ENCODE data around the gene S100A14. TPM values are rescaled to one million over a fixed set of nuclear protein-coding genes. Genes with fewer than 3 reads are reported as not detected.
"Not testable (repeated sequence)": the region's sequence is repeated elsewhere in the genome, so short reads cannot be mapped to it uniquely, and the experiment has no call there.

Gene S100A14
- total and polyA plus RNA-seq, 2 of the 4 experiments (the other 2 are of a cell fraction) = 0.10 TPM; not detected in 1

GRCh38 chr1:153575497-153575896 lies 40.6 kb downstream of the S100A14 start:
- H4K5ac ChIP-seq (ENCODE audit: low read depth, low read length); H3K36me3 ChIP-seq (ENCODE audit: control insufficient read depth, insufficient read depth, low read length); H4K91ac ChIP-seq (ENCODE audit: insufficient read depth, low read depth, low read length); H3K27me3 ChIP-seq (ENCODE audit: control insufficient read depth, insufficient read depth, low read length); BruUV-seq (replicated peaks); dilution Hi-C loops (cut with HindIII; ENCODE audit: low sequenced_read_pairs, unreplicated experiment); H2BK120ac ChIP-seq (ENCODE audit: low read depth, low read length); H2BK15ac ChIP-seq (ENCODE audit: low read depth, low read length); H3K56ac ChIP-seq (ENCODE audit: extremely low read depth, insufficient read depth, low read length); H3K18ac ChIP-seq (ENCODE audit: low read depth, low read length); H3K9me3 ChIP-seq (ENCODE audit: control insufficient read depth, insufficient read depth, low read length); H4K8ac ChIP-seq (ENCODE audit: low read depth in 2 of 2, low read length in 2 of 2); intact Hi-C loops (cut with micrococcal nuclease); H2AK5ac ChIP-seq (ENCODE audit: low read depth, low read length); H2BK20ac ChIP-seq (ENCODE audit: low read depth, low read length); H2BK5ac ChIP-seq (ENCODE audit: low read depth, low read length, poor library complexity, severe bottlenecking); H2AK9ac ChIP-seq (replicated peaks; ENCODE audit: low read depth, low read length, poor library complexity); H3K4me3 ChIP-seq (ENCODE audit: insufficient read depth, low read depth, low read length); ATAC-seq (ENCODE audit: low read depth); H3K14ac ChIP-seq (replicated peaks; ENCODE audit: low read depth, low read length); H3K27ac ChIP-seq (ENCODE audit: insufficient read depth, low read length); POLR2A ChIA-PET (ENCODE audit: unreplicated experiment); H3K4ac ChIP-seq (ENCODE audit: low read depth, low read length); H2AFZ ChIP-seq (replicated peaks; ENCODE audit: low read length, poor library complexity); DNase-seq; H3K79me1 ChIP-seq (ENCODE audit: low read depth in 1 of 2, low read length in 2 of 2); H3K4me2 ChIP-seq (ENCODE audit: low read depth, low read length); H3K23ac ChIP-seq (ENCODE audit: low read depth, low read length); in situ Hi-C loops (cut with MboI; ENCODE audit: low sequenced_read_pairs); H3K9ac ChIP-seq (ENCODE audit: low read depth, low read length); H4K20me1 ChIP-seq (ENCODE audit: insufficient read depth, low read length): not testable (repeated sequence)
- H3K9me1 ChIP-seq (ENCODE audit: insufficient read depth, low read length) = peaks cover 11% of the 10 kb centered on the region
- WGBS, 2 experiments (ENCODE audit: extremely low coverage in 2 of 2, insufficient read length in 1 of 2) = no CpG with 5 or more reads among the region's 10 CpGs
- H3K4me1 ChIP-seq (ENCODE audit: control insufficient read depth, insufficient read depth, low read length) = peaks cover 15% of the 10 kb centered on the region
- CTCF ChIA-PET = interaction anchor here (1.0 kb wide), 1 partner anchor 41 kb away, joined by 3 read pairs; the partner anchor contains the start of gene S100A14

DNA sequence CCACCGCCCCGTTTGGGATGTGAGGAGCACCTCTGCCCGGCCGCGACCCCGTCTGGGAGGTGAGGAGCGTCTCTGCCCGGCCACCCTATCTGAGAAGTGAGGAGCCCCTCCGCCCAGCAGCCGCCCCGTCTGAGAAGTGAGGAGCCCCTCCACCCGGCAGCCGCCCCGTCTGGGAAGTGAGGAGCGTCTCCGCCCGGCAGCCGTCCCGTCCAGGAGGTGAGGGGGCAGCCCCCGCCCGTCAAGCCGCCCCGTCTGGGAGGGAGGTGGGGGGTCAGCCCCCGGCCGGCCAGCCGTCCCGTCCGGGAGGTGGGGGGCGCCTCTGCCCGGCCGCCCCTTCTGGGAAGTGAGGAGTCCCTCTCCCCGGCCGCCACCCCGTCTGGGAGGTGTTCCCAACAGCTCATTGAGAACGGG lies 41.0 kb downstream of the S100A14 start:
- H2BK120ac ChIP-seq (ENCODE audit: low read depth, low read length); DNase-seq; CTCF ChIA-PET; H2BK5ac ChIP-seq (ENCODE audit: low read depth, low read length, poor library complexity, severe bottlenecking); H3K4me2 ChIP-seq (ENCODE audit: low read depth, low read length); POLR2A ChIA-PET (ENCODE audit: unreplicated experiment); ATAC-seq (ENCODE audit: low read depth); H4K8ac ChIP-seq (ENCODE audit: low read depth in 2 of 2, low read length in 2 of 2); H2BK20ac ChIP-seq (ENCODE audit: low read depth, low read length); H3K14ac ChIP-seq (replicated peaks; ENCODE audit: low read depth, low read length); H3K9ac ChIP-seq (ENCODE audit: low read depth, low read length); BruUV-seq (replicated peaks); H3K18ac ChIP-seq (ENCODE audit: low read depth, low read length); H3K27me3 ChIP-seq (ENCODE audit: control insufficient read depth, insufficient read depth, low read length); H2AFZ ChIP-seq (replicated peaks; ENCODE audit: low read length, poor library complexity); H3K23ac ChIP-seq (ENCODE audit: low read depth, low read length); H3K36me3 ChIP-seq (ENCODE audit: control insufficient read depth, insufficient read depth, low read length); dilution Hi-C loops (cut with HindIII; ENCODE audit: low sequenced_read_pairs, unreplicated experiment); in situ Hi-C loops (cut with MboI; ENCODE audit: low sequenced_read_pairs); H3K9me3 ChIP-seq (ENCODE audit: control insufficient read depth, insufficient read depth, low read length); H3K56ac ChIP-seq (ENCODE audit: extremely low read depth, insufficient read depth, low read length); H2AK5ac ChIP-seq (ENCODE audit: low read depth, low read length); H4K20me1 ChIP-seq (ENCODE audit: insufficient read depth, low read length); H3K27ac ChIP-seq (ENCODE audit: insufficient read depth, low read length); H4K91ac ChIP-seq (ENCODE audit: insufficient read depth, low read depth, low read length); H3K79me1 ChIP-seq (ENCODE audit: low read depth in 1 of 2, low read length in 2 of 2); H3K4ac ChIP-seq (ENCODE audit: low read depth, low read length); H2AK9ac ChIP-seq (replicated peaks; ENCODE audit: low read depth, low read length, poor library complexity); intact Hi-C loops (cut with micrococcal nuclease); H4K5ac ChIP-seq (ENCODE audit: low read depth, low read length); H2BK15ac ChIP-seq (ENCODE audit: low read depth, low read length); H3K4me3 ChIP-seq (ENCODE audit: insufficient read depth, low read depth, low read length): not testable (repeated sequence)
- 100% methylated on average over 4 of the region's 35 CpGs; no CpG with 5 or more reads in 1 of the 2 experiments for WGBS, 2 experiments (ENCODE audit: extremely low coverage in 2 of 2, insufficient read length in 1 of 2)
- H3K9me1 ChIP-seq (ENCODE audit: insufficient read depth, low read length) = peaks cover 11% of the 10 kb centered on the region
- H3K4me1 ChIP-seq (ENCODE audit: control insufficient read depth, insufficient read depth, low read length) = peaks cover 15% of the 10 kb centered on the region
